Tibial artery (tissue), 4 donors: Measurements from ENCODE around the gene PLK1.
"Not testable (repeated sequence)": the region's sequence is repeated elsewhere in the genome, so short reads cannot be mapped to it uniquely, and the experiment has no call there.

ENCODE experiments used
- DNase-seq, 2 donors: peaks; one replicate each; pipeline ENCODE4 v3.0.0-alpha.2; 2019
- H3K27ac ChIP-seq, 2 donors: fragments of 200-600 bp; sonication (generic) in 1 of 2; 1 replicate in 1 of 2; 2 replicates in 1 of 2; pipeline ENCODE4 v1.5.1; 2018 to 2019; ENCODE audit warnings: mild to moderate bottlenecking in 1 of 2
- H3K27me3 ChIP-seq, 2 donors: fragments of 200-600 bp; sonication (generic) in 1 of 2; one replicate each; pipeline versions ENCODE4 v1.5.1 to v1.6.0; 2016 to 2019
- H3K36me3 ChIP-seq, 3 donors: fragments of 200-600 bp; sonication (generic) in 2 of 3; one replicate each; pipeline ENCODE4 v1.5.1; 2016 to 2019; ENCODE audit warnings: mild to moderate bottlenecking in 2 of 3
- H3K4me1 ChIP-seq, 4 donors: fragments of 200-600 bp; sonication (generic) in 2 of 4; 1 replicate in 3 of 4; 2 replicates in 1 of 4; pipeline ENCODE4 v1.5.1; 2016 to 2019
- H3K4me3 ChIP-seq, 2 donors: fragments of 200-600 bp; sonication (generic) in 1 of 2; 1 replicate in 1 of 2; 2 replicates in 1 of 2; pipeline ENCODE4 v1.5.1; 2018 to 2019; ENCODE audit warnings: mild to moderate bottlenecking in 2 of 2
- H3K9me3 ChIP-seq, 3 donors: fragments of 200-600 bp; sonication (generic) in 1 of 3; one replicate each; pipeline ENCODE4 v1.5.1; 2016 to 2019
- intact Hi-C: fragments of 100-400 bp; cut with DNase I; formaldehyde crosslinking; loops from one replicate; pipeline ENCODE4 v1.15.0; 2023; ENCODE audit warnings: low total_unique reads
- TF ChIP-seq, protein P1 (sequence below), 2 experiments: fragments of 200-600 bp in 1 of 2; fragments of 450-650 bp in 1 of 2; IDR thresholded peaks; one replicate each; pipeline ENCODE4 v1.5.1; 2017 to 2019; ENCODE audit warnings: antibody characterized with exemption in 2 of 2, mild to moderate bottlenecking in 1 of 2, moderate library complexity in 1 of 2

Gene PLK1

DNA sequence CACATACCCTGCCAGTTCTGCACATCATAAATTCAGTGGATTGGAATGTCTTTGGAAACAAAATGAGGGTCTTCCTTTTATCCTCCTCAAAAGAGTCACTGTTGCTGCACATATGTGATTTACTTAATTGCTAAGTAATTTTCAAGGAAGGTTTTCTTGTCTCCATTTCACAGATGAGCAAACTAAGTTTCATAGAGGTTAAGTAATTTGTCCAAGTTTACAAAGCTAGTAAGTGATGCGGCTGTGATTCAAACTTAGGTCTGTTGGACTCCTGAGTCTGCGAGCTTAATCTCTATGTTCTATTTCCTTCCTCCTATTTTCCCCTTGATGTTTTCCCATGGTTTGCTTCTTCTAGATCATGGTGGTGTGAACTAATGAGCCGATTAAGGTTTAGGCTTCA is 48.0 kb downstream of the PLK1 start:
- DNase-seq = no peak
- H3K4me1 ChIP-seq = no peaks in the 10 kb centered on the region
- H3K36me3 ChIP-seq = no peaks in the 10 kb centered on the region
- H3K27ac ChIP-seq = no peak overlapping the region
- H3K4me3 ChIP-seq = no peak overlapping the region
- intact Hi-C loops = no loop called here
- TF ChIP-seq, protein P1, sequence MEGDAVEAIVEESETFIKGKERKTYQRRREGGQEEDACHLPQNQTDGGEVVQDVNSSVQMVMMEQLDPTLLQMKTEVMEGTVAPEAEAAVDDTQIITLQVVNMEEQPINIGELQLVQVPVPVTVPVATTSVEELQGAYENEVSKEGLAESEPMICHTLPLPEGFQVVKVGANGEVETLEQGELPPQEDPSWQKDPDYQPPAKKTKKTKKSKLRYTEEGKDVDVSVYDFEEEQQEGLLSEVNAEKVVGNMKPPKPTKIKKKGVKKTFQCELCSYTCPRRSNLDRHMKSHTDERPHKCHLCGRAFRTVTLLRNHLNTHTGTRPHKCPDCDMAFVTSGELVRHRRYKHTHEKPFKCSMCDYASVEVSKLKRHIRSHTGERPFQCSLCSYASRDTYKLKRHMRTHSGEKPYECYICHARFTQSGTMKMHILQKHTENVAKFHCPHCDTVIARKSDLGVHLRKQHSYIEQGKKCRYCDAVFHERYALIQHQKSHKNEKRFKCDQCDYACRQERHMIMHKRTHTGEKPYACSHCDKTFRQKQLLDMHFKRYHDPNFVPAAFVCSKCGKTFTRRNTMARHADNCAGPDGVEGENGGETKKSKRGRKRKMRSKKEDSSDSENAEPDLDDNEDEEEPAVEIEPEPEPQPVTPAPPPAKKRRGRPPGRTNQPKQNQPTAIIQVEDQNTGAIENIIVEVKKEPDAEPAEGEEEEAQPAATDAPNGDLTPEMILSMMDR (IDR thresholded peaks at IDR 0.05) = no peak
- peaks cover 0 to 12% (median 7%) of the 10 kb centered on the region in 3 donors for H3K9me3 ChIP-seq
- peaks cover 0 to 6% of the 10 kb centered on the region in 2 donors for H3K27me3 ChIP-seq

DNA sequence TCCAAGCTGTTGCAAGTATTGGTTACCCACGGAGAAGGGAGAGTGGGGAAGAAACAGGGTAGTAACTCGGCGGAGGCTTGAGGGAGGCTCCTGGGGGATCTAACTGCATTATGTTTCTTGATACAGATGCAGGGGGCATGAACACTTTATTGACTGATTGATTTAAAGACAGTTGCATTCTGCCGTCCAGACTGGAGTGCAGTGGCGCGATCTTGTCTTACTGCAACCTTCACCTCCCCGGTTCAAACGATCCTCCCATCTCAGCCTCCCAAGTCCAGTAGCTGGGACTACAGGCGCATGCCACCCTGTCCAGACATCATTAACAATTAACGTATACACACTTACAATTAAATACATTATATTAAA is 49.4 kb downstream of the PLK1 start:
- Histone ChIP-seq H3K9me3 (peaks cover 0 to 4% (median under 1%) of the 10 kb centered on the region in 3 donors), H3K4me1 (no peaks in the 10 kb centered on the region), H3K4me3 (no peak overlapping the region), H3K36me3 (no peaks in the 10 kb centered on the region), H3K27ac (no peak overlapping the region), H3K27me3 (peaks cover 0 to 9% of the 10 kb centered on the region in 2 donors)
- TF ChIP-seq, protein P1 (IDR thresholded peaks at IDR 0.05) = no peak
- DNase-seq = no peak
- intact Hi-C loops = no loop called here

DNA sequence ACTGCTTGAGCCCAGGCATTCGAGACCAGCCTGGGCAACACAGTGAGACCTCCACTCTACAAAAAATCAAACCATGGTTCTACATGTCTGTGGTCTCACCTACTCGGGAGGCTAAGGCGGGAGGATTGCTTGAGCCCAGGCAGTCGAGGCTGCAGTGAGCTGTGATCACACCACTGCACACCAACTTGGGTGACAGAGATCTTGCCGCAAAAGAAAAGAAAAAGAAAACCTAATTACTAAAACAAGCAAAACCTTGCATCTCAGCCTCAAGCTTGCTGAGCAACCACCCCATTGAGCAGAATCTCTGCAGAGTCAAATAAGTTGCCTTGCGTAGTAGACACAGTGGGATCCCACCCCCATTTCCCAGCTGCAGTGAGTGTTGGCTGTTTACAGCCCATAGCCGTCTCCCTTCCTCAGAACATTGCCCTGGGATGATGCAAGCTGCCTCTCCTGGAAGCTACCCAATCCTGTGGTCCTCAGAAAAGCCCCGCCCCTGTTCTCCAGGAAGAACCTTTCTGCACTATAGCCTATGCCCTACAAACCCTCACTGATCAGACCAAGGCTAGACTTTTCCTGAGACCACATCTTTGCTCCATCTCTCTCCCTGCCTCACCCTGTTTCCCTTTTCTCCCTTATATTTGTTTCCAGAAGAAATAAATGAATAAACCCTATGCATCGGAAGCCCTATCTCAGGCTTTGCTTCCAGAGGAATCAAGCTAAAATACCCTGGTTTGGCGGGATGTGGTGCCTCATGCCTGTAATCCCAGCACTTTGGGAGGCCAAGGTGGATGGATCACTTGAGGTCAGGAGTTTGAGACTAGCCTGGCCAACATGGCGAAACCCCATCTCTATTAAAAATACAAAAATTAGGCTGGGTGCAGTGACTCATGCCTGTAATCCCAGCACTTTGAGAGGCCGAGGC is 51.1 kb downstream of the PLK1 start:
- Histone ChIP-seq H3K4me1 (no peaks in the 10 kb centered on the region), H3K27me3 (peaks cover 0 to 12% of the 10 kb centered on the region in 2 donors), H3K4me3 (no peak overlapping the region), H3K27ac (no peak overlapping the region), H3K36me3 (no peaks in the 10 kb centered on the region), H3K9me3 (no peaks in the 10 kb centered on the region)
- TF ChIP-seq, protein P1 (IDR thresholded peaks at IDR 0.05) = no peak
- intact Hi-C loops = loop anchor here (10.0 kb wide), 2 partner anchors 135 to 305 kb away; no protein-coding TSS in a partner anchor
- DNase-seq = no peak

DNA sequence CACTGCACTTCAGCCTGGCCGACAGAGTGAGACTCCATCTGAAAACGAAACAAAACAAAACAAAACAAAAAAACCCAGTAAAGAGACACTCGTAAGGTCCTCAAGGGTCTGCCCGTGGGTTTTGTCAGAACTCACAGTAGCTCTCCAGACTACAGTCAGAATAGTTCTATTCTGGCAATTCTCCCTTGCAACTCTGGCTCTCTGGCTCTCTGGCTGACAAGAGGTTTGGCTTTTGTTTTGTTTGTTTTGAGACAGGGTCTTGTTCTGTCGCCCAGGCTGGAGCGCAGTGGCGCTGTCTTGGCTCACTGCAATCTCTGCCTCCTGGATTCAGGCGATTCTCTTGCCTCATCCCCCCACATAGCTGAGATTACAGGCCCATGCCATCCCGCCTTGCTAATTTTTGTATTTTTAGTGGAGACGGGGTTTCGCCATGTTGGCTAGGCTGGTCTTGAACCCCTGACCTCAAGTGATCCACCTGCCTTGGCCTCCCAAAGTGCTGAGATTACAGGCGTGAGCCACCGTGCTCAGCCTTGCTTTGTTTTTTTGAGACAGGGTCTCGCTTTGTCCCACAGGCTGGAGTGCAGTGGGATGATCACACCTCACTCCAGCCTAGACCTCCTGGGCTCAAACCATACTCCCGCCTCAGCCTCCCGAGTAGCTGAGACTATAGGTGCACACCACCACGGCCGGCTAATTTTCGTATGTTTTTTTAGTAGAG is 55.6 kb downstream of the PLK1 start:
- intact Hi-C loops = loop anchor here (10.0 kb wide), 2 partner anchors 130 to 300 kb away; no protein-coding TSS in a partner anchor
- TF ChIP-seq, protein P1 (IDR thresholded peaks at IDR 0.05) = no peak
- no peak overlapping the region for H3K27ac ChIP-seq
- peaks cover 0 to 20% of the 10 kb centered on the region in 2 donors for H3K27me3 ChIP-seq
- no peaks in the 10 kb centered on the region for H3K36me3 ChIP-seq
- H3K4me1 ChIP-seq = no peaks in the 10 kb centered on the region
- DNase-seq = no peak
- no peak overlapping the region for H3K4me3 ChIP-seq
- no peaks in the 10 kb centered on the region for H3K9me3 ChIP-seq

DNA sequence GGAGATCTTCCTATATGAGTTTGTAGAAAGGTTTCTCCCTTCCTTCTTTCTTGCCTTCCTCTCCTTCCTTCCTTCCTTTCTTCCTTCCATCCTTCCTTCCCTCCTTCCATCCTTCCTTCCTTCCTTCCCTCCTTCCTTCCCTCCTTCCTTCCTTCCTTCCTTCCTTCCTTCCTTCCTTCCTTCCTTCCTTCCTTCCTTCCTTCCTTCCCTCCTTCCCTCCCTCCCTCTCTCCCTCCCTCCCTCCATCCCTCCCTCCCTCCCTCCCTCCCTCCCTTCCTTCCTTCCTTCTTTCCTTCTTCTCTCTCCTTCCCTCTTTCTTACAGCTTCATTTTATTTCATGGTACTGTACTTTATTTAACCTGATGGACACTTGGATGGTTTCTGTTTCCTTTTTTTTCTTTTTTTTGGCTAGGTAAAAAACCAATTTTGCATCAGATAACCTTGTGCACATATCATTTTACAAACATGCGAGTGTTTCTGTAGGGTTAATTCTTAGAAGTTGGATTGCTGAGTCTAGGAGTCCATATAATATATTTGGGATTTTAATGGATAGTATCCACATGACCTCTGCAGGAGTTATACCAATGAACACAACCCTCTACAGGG is 58.8 kb downstream of the PLK1 start:
- intact Hi-C loops = loop anchor here (10.0 kb wide), 2 partner anchors 127 to 297 kb away; no protein-coding TSS in a partner anchor
- H3K27ac ChIP-seq, DNase-seq, H3K36me3 ChIP-seq, H3K4me1 ChIP-seq, H3K9me3 ChIP-seq, H3K4me3 ChIP-seq: not testable (repeated sequence)
- peaks cover 0 to 14% of the 10 kb centered on the region in 2 donors for H3K27me3 ChIP-seq
